ENCODE measurements around the gene OR1K1.

GRCh38 chr9:122786338-122786737, 13.6 kb upstream of the OR1K1 start:
- TF ChIP-seq, protein P1, sequence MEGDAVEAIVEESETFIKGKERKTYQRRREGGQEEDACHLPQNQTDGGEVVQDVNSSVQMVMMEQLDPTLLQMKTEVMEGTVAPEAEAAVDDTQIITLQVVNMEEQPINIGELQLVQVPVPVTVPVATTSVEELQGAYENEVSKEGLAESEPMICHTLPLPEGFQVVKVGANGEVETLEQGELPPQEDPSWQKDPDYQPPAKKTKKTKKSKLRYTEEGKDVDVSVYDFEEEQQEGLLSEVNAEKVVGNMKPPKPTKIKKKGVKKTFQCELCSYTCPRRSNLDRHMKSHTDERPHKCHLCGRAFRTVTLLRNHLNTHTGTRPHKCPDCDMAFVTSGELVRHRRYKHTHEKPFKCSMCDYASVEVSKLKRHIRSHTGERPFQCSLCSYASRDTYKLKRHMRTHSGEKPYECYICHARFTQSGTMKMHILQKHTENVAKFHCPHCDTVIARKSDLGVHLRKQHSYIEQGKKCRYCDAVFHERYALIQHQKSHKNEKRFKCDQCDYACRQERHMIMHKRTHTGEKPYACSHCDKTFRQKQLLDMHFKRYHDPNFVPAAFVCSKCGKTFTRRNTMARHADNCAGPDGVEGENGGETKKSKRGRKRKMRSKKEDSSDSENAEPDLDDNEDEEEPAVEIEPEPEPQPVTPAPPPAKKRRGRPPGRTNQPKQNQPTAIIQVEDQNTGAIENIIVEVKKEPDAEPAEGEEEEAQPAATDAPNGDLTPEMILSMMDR (IDR thresholded peaks at IDR 0.05): no peak
- TF ChIP-seq POLR2A (IDR thresholded peaks at IDR 0.05): no peak
